GM19193 (cell line): Measurements from ENCODE around the gene CENPX.

Experiments used
- POLR2A ChIP-seq: IDR thresholded peaks from 4 replicates; pipeline ENCODE4 v1.6.1; 2011; ENCODE audit not compliant: insufficient read depth, insufficient read length; ENCODE audit errors: extremely low read depth

The CENPX gene

DNA sequence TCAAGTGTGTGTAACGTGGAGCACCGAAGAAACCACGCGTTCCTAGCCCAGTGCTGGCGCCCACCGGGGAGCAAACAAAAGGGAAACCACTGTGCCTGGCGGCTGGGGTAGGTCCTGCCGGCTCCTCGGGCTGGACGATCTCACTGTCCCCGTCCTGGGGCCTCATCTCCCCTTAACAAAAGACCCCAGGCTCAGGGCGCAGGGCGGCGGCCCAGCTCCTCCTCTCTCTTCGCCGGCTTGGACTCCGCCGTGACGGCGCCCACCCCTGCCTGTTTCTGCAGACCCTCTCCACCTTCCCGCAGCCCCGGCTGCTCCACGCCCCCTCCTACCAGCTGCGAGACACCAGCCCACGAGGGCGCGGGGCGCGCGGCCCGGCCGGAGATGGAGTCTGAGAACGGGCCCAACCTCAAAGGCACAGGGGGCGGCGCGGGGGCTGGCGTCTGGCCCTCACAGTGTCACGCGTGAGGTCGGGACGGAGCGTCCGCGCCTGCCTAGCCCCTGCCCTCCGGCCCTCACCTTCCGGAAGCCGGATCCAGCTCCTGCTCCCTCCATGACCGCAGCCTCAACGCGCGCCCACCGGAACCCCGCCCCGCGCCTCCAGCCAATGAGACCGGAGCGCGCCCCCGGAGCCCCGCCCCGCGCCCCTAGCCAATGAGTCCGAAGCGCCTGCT is at the start of gene CENPX:
TSS of gene CENPX (minus strand) at position 569 of the 671 bp plus-strand sequence. CDS start at position 552, 17 bp downstream.
- TF ChIP-seq POLR2A, result peak; percentile 67

GRCh38 chr17:82070611-82071010 is 47.9 kb upstream of the CENPX start:
- TF ChIP-seq POLR2A, result no peak

DNA sequence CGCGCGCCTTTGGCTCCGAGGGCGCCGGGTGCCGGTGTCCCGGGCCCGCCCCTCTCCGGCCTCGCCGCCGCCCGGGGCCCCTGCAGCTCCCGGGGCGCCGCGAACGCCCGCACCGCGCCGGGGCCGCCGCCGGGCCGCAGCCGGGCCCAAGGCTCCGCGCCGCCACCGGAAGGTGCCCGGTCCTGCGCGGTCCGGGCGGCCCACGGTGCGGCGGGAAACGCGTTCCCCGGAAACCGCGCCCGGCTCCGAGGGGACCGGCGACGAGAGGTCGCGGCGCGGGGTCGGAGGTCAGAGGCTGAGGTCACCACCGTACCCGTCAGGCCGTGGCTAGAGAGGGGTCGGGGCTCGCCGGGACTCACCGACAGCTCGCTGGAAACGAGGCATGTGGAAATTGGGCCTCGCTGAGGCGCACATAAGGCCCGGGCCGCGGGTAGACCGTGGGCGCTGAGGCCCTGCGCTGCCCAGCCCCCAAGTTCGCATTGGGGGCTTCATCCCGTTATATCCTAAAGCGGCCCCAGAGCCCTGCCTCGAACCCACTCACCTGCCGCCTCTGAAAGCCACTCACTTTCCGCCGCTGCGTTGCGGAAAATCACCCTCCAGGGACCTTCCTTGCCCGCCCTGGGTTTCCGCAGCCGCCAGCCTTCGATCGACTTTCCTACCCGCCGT is 43.1 kb upstream of the CENPX start, which contains the start of gene DUS1L:
TSS of gene DUS1L (minus strand) at position 167 of the 666 bp plus-strand sequence. CDS start 745 bp downstream, outside the sequence.
- peak; percentile 74 for TF ChIP-seq POLR2A

DNA sequence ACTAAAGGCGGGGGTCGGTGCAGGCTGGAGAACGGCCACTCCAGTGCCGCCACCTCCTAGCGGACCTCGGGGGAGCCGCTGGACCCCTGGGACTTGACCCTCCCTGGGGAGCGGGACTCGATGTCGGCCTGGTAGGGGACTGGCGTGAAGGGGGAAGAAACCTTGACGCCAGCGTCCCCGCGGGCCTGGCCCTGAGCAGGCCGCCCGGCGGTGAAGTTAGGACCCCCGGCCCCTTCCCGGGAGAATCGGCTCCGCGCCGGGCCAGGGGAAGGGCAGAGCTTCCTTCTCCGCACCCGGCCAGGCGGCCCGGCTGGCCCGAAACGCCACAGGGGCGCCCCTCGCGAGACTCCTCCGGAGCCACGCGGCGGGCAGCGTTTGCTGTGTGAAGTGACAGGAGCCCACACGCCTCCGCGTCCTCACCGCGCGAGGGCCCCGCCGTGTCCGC is 42.5 kb upstream of the CENPX start:
- no peak for TF ChIP-seq POLR2A

DNA sequence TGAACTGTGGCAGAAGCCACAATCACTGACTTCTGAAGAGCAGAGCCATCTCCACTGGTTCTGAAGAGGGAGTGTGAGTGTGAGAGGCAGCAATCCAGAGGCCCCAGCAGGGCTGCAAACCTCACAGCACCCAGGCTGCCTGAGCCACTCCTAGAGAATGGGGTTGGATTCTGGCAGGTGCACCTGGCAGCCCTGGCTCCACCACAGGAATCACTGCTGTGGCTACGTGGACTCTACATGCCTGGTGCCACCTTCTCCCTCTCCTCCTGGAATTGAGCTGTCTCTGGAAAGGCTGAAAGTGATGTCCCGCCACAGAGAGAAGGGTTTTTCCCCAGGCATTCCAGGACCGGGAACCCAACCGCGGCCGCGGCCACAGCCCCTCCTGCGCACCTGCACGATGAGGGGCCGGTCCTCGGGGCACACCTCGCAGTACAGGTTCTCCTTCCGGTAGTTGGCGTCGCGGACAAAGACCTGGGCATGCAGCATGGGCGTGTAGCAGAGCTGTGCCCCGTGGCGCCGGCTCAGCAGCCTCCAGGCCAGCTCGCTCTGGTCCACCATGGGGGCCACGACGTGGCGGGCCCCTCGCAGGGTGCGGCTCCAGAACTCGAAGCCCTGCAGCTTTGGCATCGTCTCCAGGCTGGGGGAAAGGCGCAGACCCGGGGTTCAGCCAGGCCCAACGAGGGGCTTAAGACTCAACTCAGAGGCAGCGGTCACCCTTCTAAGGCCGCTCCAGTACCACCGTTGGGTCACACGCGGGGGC is 41.9 kb upstream of the CENPX start:
- no peak for TF ChIP-seq POLR2A

- no peak for TF ChIP-seq POLR2A
Observed at GRCh38 chr17:82063424-82064415, 41.0 kb upstream of the CENPX start.

- no peak for TF ChIP-seq POLR2A
Observed at GRCh38 chr17:82062984-82063368, 40.3 kb upstream of the CENPX start.

GRCh38 chr17:82062076-82062983 is 39.7 kb upstream of the CENPX start:
- TF ChIP-seq POLR2A, result no peak

- no peak for TF ChIP-seq POLR2A
Observed at GRCh38 chr17:82061047-82061925, 38.6 kb upstream of the CENPX start.

GRCh38 chr17:82060614-82061013 is 37.9 kb upstream of the CENPX start:
- TF ChIP-seq POLR2A, result no peak

DNA sequence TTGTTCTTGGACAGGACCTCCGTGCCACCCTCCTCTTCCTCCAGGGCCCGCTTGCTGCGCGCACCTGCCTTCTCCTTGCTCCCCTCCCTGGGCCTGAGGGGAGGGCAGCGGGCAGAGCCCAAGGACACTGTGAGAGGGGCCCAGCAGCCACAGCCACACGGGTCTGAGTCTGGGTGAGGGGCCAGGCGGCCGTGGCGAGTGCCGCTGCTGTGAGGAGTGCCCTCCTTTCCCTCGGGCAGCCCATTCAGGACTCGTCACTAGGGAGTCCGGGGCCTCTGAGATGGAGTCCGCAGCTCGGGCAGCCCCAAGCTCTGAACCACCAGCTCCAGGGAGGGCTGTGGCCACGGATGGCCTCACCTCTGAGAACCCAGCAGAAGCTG is 37.3 kb upstream of the CENPX start:
- TF ChIP-seq POLR2A, result no peak

DNA sequence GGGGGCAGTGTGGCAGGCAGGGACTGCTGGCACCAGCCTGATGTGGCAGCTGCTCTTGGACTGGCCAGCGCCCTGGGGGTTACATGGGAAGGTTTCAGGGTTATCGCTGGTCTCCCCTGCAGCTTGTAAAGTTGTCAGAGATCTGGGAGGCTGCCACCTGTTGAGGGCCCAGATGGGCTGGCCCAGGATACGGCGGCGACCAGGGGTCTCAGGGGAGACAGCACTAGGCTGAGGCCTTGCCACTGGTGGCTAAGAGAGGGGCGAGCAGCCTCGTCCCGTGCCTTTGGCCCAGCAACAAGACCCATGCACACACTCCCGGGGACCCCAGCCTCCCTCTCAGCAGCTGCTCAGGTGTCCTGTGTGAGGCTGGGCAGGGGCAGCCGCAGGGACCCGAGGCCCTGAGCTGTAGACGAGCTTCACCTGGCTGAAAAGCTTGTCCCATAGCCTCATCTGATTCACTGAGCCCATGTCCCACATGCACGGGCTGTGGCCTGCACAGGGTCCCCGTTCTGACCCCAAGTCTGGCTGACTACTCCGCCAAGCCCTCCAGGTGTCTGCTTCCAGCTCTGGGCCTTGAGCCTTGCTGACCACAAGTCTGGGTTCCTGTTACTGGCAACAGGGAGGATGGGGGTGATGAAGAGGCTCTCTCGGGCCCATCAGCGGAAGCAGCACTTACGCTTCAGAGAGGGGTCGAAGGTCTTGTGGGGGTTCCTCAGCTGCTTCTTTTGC is 36.8 kb upstream of the CENPX start:
- peak; percentile 31 for TF ChIP-seq POLR2A
